ENCODE data around the gene HPS6.
"Not testable (repeated sequence)": the region's sequence is repeated elsewhere in the genome, so short reads cannot be mapped to it uniquely, and the experiment has no call there.

The HPS6 gene

DNA sequence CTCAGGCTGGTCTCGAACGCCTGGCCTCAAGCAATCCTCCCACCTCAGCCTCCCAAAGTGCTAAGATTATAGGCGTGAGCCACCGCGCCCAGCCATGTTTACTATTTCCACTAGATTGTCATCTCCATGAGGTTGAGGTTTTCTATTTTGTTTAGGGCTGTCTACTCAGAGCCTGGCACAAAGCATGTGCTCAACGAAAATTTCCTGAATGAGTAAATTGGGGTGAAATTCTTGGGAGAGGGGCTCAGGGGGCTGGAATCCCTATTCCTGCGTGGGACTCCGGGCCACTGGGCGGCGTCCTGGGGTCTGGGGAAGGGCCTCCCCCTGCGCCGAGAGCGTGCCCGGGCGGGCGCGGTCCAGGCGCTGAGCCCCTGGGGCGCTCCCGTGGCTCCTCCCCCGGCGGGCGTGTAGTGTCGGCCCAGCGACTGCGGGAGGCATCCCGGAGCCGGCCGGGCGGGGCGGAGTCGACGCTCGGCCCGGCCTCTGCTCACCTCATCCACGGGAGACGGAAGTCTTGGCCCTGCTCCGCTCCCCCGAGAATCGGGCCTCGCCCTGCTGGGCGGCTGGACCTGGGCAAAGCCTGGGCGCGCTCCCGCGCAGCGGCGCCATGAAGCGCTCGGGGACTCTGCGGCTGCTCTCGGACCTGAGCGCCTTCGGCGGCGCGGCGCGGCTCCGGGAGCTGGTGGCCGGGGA, at the start of gene HPS6:
Gene HPS6 (plus strand): TSS at position 482 of the 693 bp plus-strand sequence. CDS start 126 bp downstream, at position 608.
- no peak for DNase-seq

DNA sequence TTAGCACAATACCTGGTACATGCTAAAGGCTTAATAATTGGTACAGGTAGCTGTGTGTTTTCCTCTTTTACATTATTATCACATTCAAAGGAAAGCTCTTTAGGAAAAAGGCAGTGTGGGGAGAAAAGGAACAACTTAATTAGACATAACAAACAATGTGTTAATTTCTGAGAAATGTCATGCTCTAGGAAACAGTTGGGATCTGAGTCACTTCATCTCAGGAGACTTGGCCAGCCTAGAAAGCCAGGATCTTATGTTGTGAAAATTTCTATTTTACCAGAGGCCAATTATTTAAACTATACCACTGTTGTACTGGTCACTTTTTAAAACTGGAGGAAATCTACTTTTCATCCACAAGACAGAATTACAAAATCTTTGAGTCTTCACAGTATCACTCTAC, 48.7 kb upstream of the HPS6 start:
- DNase-seq: no peak

DNA sequence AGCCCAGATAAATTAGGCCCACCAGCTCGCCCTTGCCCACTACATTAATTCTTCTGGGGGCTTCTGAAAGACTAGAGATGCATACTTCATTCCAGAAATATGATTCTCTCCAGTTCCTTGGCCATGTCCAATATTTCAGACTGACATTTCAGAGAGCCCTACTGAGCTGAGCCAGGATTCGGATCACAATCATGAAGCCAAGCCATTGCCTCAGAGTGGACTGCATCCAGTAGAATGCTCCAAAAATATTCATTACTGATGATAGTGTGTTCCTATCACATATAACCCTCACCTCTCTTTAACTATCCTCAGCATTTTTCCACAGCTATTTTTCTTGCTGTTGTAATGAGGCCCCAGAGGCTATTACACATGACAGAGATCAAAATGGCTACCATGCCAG, 47.9 kb upstream of the HPS6 start:
- DNase-seq: no peak

DNA sequence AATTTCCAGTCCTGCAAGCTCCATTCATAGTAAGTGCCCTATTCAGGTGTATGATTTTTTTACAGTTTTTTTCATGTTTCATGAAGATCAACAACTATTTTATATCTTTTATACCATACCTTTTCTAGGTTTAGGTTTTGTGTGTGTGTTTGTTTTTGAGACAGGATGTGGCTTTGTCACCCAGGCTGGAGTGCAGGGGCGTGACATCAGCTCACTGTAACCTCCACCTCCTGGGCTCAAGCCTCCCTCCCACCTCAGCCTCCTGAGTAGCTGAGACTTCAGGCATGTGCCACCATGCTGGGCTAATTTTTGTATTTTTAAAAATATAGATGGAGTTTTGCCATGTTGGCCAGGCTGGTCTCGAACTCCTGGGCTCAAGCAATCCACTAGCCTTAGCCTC, 44.2 kb upstream of the HPS6 start:
- no peak for DNase-seq

DNA sequence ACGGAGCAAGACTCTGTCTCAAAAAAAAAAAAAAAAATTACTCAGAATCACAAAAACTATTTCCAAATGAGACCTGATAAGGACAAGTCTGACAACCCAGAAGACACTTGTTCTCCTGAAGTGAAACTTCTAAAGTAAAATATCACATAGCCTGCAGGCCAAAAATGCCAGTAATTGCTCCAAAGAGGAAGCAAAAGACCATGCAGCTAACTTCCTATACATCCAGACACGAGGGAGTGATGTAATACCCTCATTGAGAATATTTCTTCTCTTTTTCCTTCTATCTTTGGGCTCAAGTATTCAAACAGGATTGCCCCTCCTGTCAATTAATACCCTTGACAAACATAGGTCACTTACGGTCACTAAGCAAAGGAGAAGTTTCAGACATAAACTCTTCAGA, 40.4 kb upstream of the HPS6 start:
- DNase-seq: no peak

DNA sequence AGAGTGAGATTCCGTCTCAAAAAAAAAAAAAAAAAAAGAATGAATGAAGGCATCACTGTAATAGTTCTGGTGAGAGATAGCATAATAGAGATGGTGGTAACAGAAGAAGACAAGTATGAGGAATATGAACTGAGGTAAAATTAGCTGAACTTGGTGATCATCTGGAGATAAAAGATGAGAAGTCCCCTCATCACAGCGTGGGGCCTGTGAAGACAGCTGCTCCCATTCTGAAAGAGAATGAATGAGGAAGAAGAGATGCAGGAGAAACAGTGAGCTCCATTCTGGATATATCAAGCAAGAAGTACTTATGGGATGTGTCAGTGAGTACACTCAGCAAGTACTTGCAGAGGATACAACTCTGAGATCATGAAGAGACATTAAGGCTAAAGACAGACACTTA, 37.9 kb upstream of the HPS6 start:
- no peak for DNase-seq

DNA sequence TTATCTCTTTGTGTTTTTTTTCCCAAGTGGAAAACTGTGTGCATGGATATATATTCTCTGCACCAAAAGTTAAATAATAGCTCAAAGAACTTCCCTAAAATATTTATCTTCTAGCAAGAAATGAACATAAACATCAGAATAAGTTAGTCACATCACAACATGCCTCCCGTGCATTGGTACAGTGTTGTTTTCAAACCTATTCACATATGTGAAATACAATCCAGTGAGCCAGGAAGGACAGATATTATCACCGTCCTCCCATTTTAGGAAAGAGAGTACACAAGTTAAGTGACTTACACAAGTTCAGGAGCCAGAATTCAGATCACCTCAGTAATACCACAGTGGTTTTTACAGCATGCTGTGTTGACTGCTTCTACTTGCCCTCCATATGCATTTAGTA, 31.4 kb upstream of the HPS6 start:
- no peak for DNase-seq

DNA sequence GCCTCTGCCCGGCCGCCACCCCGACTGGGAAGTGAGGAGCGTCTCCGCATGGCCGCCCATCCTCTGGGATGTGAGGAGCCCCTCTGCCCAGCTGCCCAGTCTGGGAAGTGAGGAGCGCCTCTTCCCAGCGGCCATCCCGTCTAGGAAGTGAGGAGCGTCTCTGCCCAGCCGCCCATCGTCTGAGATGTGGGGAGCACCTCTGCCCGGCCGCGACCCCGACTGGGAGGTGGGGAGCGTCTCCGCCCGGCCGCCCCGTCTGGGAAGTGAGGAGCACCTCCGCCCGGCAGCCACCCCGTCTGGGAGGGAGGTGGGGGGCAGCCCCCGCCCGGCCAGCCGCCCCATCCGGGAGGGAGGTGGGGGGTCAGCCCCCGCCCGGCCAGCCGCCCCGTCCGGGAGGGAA, 29.3 kb upstream of the HPS6 start:
- not testable (repeated sequence) for DNase-seq

DNA sequence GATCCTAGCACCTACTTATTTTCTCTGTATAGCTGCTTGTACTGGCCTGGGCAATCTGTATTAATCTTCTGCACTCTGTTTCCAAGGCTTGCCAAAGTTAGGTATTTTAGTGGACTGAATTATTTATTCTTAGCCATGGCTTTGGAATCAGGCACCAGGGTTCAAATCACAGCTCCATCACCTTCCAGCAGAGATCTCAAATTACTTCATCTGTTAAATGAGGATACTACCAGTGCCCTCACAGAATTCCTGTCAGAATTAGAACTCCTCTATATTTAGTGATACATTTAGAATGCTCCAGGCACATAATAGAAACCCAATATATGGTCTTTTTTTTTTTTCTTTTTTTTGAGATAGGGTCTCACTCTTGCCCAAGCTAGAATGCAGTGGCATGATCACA, 26.7 kb upstream of the HPS6 start:
- no peak for DNase-seq

DNA sequence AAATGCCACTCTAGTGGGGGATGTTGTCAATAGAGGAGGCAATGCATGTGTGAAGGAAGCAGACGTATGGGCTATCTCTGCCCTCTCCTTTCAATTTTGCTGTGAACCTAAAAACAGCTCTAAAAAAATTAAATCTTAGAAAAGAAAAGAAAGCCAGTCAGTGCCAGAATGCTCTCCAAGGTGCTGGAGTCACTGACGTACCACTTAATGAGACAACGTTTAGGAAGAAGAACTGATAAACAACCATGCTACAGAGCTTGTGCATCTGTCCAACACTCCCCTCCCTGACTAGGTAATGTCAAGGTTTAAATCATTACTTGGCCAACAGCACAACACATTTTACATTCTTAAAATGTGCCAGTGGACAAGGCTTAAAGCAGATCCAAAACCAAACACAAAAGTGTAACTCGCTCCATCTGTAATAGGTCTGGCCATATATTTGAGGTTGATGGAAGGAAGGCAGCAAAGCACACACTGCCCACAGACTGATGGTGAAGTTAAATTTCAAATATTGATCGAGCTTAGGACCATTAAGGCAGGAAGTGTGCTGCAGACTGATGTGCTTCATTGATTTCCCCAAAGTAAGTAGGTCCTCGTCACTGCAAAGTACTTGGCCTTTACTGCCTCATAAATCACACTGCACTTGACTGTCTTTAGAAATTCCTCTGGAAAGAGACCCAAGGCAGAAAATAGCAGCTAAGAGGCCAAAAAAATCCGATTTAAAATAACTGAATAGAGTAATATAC, 24.7 kb upstream of the HPS6 start:
- peak; percentile 6 for DNase-seq

DNA sequence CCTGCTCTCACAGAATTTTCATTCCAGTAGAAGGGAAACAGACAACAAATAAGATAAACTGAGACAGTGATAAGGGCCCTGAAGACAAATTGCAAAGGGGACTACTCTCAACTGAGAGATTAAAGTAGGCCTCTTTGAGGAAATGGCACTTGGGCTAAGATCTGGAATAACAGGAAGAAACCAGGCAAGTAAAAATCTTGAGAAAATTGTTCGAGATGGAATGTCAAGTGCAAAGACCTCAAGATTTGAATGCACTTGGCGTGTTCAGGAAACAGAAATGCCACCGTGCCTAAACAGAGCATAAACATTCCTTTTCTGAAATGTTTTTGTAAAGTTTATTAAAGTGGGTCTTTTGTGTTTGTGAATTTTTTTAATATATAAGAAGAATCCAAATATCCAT, 19.9 kb upstream of the HPS6 start:
- no peak for DNase-seq

DNA sequence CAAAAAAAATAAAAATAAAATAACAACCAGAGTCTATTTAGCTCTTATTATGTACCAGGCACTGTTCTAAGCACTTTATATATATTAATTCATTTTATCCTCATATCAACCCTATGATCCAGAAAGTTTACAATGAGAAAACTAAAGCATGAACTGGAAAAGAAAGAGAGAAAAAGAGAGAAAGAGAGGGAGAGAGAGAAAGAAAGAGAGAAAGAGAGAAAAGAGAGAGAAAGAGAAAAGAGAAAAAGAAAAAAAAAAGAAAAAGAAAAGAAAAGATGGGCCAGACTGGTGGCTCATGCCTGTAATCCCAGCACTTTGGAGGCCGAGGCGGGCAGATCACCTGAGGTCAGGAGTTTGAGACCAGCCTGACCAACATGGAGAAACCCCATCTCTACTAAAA, 19.1 kb upstream of the HPS6 start:
- DNase-seq: no peak

DNA sequence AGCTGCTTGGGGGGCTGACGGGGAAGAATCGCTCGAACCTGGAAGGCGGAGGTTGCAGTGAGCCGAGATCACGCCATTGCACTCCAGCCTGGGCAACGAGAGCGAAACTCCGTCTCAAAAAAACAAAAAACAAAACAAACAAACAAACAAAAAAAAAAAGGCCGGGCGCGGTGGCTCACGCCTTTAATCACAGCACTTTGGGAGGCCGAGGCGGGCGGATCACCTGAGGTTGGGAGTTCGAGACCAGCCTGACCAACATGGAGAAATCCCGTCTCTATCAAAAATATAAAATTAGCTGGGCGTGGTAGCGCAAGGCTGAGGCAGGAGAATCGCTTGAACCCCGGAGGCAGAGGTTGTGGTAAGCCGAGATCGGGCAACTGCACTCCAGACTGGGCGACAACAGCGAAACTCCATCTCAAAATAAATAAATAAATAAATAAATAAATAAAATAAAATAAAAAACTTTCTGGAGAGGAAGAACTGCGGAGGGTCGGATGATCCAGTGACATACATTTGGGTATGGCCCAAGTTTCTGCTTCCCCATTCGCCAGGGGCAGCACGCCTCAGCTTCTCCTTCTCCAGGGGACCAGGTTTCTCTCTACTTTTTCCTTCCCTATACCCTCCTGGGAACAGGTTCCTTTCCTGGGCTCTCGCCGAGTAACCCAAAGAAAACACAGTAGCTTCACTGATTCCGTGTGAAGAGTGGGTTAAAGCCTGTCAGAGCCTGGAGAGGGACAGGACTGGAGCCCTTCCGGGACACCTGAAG, 10.1 kb upstream of the HPS6 start:
- DNase-seq: not testable (repeated sequence)

DNA sequence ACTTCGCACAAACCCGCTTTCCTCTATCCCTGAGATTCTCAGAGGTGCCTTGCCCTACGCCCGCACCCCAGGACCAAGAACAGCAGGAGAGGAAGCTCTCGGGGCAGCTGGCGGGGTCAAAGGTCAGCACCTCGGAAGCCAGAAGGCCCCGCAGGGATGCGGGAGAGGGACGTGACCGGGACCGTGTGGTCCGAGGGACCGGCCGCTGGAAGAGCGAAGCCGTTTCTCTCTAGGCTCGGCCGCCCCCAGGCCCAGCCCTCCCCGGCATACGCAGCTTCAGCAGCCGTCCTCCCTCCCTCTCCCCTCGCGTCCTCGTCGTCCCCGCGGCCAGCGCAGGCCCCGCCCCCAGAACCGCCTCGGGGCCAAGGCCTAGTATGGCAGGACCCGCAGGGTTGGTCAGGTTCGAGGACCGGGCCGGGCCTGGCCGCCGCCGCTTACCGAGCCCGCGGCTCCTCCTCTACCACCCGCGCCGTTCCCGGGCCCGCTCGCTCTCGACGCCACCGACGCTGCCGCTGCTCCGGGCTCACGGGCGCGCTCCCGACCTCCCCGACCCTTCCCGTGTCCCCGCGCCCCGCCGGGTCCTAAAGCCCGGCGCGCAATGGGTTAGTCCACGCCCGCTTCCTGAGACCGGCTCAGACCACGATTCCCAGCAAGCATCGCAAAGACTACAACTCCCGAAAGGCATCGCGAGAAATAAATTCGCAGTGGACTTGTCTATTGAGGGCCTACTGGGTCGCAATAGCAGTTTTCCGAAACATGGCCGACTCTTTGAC, 9.3 kb upstream of the HPS6 start, which contains the start of gene ARMH3:
Gene ARMH3 (minus strand): TSS at position 527 of the 773 bp plus-strand sequence. CDS start 16,059 bp downstream, outside the sequence.
- peak; percentile 66 for DNase-seq

DNA sequence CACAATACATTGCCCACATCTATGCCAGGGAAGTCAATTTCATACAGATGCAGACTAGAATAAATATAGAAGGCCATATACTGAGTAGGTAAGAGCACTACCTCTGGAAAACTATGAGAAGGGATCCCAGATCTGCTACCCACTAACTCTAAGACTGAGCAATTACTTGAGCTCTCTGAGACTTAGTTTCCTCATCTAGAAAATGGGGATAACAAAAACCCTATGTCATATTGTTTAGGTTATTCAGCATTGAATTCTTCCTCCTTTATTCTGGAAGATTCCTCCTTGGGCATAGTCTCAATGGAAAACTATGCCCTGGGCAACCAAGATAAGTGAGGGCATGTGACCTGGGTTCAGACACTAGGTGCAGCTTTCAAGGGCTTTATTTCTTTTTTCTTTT, 5.2 kb upstream of the HPS6 start:
- no peak for DNase-seq

DNA sequence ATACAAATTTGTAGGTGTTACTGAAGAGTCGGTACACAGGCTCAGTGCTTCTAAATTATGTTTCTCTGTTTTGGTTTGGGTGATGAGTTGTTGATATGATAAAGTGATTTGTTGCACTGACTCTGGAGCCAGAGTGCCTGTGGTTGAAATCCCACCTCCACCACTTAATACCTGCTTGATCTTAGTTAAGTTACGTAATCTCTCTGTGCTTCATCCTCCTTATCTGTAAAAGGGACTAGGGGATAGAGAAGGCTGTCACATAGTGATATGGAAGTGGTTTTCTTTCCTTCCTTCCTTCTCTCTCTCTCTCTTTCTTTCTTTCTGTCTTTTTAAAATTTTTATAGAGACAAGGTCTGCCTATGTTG, 664 bp upstream of the HPS6 start:
- DNase-seq: no peak

DNA sequence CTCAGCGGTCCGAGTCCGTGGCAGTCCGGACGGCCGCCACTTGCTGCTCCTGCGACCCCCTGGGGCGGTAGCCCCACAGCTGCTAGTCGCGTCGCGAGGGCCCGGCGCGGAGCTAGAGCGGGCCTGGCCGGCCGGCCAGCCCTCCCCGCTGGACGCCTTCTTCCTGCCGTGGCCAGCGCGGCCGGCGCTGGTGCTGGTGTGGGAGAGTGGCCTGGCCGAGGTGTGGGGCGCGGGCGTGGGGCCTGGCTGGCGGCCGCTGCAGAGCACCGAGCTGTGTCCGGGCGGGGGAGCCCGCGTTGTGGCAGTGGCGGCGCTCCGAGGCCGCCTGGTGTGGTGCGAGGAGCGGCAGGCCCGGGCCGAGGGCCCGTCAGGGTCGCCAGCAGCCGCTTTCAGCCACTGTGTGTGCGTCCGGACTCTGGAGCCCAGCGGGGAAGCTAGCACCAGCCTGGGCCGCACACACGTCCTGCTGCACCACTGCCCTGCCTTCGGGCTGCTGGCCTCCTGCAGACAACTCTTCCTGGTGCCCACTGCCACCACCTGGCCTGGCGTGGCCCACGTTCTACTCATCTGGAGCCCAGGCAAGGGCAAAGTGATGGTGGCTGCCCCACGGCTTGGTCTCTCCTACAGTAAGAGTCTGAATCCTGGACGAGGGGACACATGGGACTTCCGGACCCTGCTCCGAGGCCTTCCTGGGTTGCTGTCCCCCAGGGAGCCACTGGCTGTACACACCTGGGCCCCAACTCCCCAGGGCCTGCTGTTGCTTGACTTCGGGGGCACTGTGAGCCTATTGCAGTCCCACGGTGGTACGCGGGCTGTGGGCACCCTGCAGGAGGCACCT, 631 bp downstream of the HPS6 start:
- DNase-seq: no peak

DNA sequence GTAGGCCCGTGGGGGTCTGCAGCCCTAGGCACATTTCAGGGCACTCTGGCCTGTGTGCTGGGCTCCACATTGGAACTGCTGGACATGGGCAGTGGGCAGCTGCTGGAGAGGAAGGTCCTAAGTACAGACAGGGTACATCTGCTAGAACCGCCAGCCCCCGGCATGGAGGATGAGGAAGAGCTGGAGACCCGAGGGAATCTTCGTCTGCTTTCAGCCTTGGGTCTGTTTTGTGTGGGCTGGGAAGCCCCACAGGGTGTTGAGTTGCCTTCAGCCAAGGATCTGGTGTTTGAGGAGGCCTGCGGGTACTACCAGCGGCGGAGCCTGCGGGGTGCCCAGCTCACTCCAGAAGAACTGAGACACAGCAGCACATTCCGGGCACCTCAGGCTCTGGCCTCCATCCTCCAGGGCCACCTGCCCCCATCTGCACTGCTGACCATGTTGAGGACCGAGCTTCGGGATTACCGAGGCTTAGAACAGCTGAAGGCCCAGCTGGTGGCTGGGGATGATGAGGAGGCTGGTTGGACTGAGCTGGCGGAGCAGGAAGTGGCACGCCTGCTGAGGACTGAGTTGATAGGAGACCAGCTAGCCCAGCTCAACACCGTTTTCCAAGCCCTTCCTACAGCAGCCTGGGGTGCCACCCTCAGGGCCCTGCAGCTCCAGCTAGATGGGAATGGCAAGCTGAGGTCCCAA, 1.4 kb downstream of the HPS6 start:
- DNase-seq: no peak

DNA sequence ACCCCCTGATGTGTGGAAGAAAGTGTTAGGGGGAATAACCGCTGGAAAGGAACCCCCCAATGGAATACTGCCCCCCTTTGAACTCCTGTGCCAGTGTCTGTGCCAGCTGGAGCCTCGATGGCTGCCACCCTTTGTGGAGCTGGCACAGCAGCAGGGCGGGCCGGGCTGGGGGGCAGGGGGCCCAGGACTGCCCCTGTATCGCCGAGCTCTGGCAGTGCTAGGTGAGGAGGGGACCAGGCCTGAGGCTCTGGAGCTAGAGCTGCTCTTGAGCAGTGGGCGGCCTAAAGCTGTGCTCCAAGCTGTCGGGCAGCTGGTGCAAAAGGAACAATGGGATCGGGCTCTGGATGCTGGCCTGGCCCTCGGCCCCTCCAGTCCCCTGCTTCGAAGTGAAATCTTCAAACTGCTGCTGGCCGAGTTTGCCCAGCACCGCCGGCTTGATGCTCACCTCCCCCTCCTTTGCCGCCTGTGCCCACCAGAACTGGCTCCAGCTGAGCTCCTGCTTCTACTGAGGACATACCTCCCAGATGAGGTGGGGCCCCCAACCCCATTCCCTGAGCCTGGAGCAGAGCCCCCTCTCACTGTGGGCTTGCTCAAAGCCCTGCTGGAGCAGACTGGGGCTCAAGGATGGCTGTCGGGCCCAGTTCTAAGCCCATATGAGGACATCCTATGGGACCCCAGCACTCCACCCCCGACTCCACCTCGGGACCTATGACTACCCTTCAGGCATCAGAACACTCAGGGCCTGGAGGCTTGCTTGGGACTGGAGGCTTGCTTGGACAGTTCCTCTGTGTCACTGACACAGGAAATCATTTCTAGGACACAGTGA, 2.2 kb downstream of the HPS6 start:
- DNase-seq: no peak

DNA sequence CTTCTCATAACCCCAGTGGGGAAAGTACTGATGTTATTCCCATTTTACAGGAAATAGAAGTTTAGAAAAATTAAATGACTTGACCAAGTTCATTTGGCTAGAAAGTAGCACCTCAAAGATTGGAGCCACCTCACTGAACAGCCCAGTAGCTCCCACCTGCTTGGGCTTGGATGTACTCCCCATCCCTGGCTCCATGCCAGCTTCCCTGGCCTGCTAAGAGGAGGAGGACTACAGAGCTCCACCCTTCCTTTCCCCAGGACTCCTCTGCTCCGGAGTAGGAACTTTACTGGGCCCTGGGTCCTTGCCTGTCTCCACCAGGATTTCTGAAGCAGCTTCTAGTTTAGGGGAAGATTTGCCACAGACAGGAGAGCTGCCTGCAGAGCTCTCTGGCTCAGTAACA, 3.1 kb downstream of the HPS6 start:
- no peak for DNase-seq

DNA sequence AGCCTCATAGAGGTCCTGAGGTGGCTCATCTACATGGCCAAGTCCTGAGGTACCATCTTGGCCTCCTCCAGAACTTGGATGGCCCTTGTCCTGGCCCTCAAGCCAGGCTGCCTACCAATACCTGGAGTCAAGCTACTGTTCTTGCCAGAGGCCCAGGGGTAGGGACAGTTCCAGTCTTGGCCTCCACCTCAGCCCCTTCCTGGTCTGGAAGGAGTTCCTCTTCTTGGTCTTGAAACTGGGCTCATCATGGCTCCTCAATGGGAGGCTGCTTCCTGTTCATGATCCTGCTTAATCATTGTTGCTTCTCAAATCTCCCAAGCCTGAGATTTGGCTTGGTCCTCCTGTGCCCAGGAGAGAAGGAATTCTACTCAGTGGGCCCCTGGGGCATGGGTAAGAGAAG, 3.9 kb downstream of the HPS6 start:
- DNase-seq: no peak

All from NCI-H187 treated with DMSO at 0.1 percent for 48 hours (cell line).